ENCODE results near the gene PRR3.

PRR3 gene

DNA sequence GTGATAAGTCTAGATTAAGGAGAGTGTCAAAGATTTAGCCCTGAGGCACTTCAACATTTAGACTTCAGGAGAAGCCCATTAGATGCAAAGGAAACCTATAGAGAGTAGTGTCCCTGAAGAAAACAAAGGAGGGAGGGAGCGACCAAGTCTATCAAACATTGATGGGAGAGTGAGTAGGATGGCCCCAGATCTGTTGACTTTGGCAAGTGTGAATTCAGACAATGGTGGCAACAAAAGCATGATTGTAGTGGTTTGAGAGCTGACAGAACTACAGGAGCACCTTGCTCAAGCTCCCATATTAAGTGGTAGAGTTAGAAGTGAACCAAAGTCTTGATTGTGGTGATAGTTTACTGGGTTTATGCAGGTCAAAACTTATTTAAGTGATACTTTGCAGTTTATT lies 13.2 kb downstream of the PRR3 start (continued):
- no peak for TF ChIP-seq ZC3H10 (CRISPR knock-in tag; IDR thresholded peaks at IDR 0.05)

DNA sequence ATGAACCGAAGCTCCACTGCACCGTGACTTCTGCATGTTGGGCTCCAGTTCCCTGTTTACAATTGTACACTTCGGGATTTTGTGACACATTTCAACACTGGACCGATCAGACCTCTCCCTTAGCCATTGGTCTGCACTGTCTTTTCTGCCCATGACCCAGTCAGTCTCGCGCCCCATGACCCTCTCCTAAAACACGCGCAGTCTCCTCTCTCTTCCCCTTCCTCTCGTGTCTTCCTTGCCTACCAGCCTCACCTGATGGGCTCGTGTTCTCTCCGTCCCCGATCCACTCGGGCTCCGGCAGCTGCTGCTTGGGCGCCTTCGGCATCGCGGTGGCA lies 13.6 kb downstream of the PRR3 start:
- peak; percentile 18 for ATAC-seq
- no peak for TF ChIP-seq TCF4 (CRISPR knock-in tag; IDR thresholded peaks at IDR 0.05; ENCODE audit: borderline replicate concordance)
- no peak for TF ChIP-seq ISL1 (CRISPR knock-in tag; IDR thresholded peaks at IDR 0.05)
- TF ChIP-seq SNAI2 (CRISPR knock-in tag; IDR thresholded peaks at IDR 0.05) = no peak
- no peak for TF ChIP-seq CSDC2 (CRISPR knock-in tag; IDR thresholded peaks at IDR 0.05)
- TF ChIP-seq ARNTL (CRISPR knock-in tag; IDR thresholded peaks at IDR 0.05; ENCODE audit: borderline replicate concordance, low read depth) = no peak
- TF ChIP-seq, protein P1, sequence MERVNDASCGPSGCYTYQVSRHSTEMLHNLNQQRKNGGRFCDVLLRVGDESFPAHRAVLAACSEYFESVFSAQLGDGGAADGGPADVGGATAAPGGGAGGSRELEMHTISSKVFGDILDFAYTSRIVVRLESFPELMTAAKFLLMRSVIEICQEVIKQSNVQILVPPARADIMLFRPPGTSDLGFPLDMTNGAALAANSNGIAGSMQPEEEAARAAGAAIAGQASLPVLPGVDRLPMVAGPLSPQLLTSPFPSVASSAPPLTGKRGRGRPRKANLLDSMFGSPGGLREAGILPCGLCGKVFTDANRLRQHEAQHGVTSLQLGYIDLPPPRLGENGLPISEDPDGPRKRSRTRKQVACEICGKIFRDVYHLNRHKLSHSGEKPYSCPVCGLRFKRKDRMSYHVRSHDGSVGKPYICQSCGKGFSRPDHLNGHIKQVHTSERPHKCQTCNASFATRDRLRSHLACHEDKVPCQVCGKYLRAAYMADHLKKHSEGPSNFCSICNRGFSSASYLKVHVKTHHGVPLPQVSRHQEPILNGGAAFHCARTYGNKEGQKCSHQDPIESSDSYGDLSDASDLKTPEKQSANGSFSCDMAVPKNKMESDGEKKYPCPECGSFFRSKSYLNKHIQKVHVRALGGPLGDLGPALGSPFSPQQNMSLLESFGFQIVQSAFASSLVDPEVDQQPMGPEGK (CRISPR knock-in tag; IDR thresholded peaks at IDR 0.05; ENCODE audit: borderline replicate concordance) = no peak
- TF ChIP-seq BACH2 (CRISPR knock-in tag; IDR thresholded peaks at IDR 0.05; ENCODE audit: borderline replicate concordance) = no peak
- no peak for TF ChIP-seq ESRRG (CRISPR knock-in tag; IDR thresholded peaks at IDR 0.05)

DNA sequence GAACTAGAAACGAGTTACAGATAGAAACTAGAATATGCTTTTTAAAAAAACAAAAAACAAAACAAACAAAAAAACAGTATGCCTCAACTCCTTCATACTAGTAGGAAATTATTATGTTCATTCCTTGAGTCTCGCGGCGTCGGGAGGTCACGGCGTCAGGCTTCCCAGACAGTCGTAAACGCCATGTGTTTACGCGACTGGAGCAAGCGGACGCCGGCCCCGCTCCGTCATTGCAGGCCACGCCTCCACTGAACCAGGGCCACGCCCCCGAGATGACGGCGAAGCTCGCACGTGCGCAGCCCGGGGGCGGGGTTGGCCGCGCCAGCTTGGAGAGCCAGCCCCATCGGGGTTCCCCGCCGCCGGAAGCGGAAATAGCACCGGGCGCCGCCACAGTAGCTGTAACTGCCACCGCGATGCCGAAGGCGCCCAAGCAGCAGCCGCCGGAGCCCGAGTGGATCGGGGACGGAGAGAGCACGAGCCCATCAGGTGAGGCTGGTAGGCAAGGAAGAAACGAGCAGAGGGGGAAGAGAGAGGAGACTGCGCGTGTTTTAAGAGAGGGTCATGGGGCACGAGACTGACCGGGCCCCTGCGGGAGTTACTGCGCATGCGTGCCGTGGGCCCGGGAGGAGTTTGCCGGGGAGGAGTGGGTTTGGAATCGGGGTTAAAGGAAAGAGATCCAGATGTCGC lies 14.1 kb downstream of the PRR3 start, which contains the start of gene ABCF1:
Gene ABCF1, plus strand, starts transcription at position 368 of the 687 bp plus-strand sequence. Its CDS starts 46 bp downstream, at position 414.
- TF ChIP-seq ZC3H10 (CRISPR knock-in tag; IDR thresholded peaks at IDR 0.05) = 0 out of 2 replicates have a peak, but pooled peaks have one; percentile 16
- TF ChIP-seq TCF4 (CRISPR knock-in tag; IDR thresholded peaks at IDR 0.05; ENCODE audit: borderline replicate concordance) = no peak
- no peak for TF ChIP-seq ZFP30 (CRISPR knock-in tag; IDR thresholded peaks at IDR 0.05)
- TF ChIP-seq RARB (CRISPR knock-in tag; IDR thresholded peaks at IDR 0.05) = no peak
- TF ChIP-seq TOX (CRISPR knock-in tag; IDR thresholded peaks at IDR 0.05; ENCODE audit: borderline replicate concordance) = no peak
- TF ChIP-seq ZFP3 (CRISPR knock-in tag; IDR thresholded peaks at IDR 0.05) = no peak
- TF ChIP-seq, protein P2, sequence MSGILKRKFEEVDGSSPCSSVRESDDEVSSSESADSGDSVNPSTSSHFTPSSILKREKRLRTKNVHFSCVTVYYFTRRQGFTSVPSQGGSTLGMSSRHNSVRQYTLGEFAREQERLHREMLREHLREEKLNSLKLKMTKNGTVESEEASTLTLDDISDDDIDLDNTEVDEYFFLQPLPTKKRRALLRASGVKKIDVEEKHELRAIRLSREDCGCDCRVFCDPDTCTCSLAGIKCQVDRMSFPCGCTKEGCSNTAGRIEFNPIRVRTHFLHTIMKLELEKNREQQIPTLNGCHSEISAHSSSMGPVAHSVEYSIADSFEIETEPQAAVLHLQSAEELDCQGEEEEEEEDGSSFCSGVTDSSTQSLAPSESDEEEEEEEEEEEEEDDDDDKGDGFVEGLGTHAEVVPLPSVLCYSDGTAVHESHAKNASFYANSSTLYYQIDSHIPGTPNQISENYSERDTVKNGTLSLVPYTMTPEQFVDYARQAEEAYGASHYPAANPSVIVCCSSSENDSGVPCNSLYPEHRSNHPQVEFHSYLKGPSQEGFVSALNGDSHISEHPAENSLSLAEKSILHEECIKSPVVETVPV (CRISPR knock-in tag; IDR thresholded peaks at IDR 0.05) = no peak
- peak; percentile 92 for ATAC-seq

DNA sequence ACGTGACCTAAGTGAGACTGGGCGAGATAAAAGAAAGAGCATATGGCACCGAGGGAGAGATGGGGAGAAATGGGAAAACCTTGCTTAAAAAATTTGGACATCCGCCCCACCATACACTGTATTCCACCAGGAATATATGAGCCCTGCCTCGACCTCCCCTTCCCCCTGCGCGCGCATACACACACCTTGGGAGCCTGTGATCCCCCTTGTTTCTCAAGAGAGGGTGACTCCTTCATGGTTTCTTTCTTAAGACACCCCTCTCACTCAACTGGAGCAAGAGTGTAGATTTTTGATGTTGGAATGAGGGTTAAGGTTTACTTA lies 14.6 kb downstream of the PRR3 start:
- TF ChIP-seq, protein P3, sequence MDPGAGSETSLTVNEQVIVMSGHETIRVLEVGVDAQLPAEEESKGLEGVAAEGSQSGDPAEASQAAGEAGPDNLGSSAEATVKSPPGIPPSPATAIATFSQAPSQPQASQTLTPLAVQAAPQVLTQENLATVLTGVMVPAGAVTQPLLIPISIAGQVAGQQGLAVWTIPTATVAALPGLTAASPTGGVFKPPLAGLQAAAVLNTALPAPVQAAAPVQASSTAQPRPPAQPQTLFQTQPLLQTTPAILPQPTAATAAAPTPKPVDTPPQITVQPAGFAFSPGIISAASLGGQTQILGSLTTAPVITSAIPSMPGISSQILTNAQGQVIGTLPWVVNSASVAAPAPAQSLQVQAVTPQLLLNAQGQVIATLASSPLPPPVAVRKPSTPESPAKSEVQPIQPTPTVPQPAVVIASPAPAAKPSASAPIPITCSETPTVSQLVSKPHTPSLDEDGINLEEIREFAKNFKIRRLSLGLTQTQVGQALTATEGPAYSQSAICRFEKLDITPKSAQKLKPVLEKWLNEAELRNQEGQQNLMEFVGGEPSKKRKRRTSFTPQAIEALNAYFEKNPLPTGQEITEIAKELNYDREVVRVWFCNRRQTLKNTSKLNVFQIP (CRISPR knock-in tag; IDR thresholded peaks at IDR 0.05; ENCODE audit: borderline replicate concordance, low read depth) = no peak
- TF ChIP-seq, protein P4, sequence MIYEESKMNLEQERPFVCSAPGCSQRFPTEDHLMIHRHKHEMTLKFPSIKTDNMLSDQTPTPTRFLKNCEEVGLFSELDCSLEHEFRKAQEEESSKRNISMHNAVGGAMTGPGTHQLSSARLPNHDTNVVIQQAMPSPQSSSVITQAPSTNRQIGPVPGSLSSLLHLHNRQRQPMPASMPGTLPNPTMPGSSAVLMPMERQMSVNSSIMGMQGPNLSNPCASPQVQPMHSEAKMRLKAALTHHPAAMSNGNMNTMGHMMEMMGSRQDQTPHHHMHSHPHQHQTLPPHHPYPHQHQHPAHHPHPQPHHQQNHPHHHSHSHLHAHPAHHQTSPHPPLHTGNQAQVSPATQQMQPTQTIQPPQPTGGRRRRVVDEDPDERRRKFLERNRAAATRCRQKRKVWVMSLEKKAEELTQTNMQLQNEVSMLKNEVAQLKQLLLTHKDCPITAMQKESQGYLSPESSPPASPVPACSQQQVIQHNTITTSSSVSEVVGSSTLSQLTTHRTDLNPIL (CRISPR knock-in tag; IDR thresholded peaks at IDR 0.05; ENCODE audit: low read depth) = no peak
- TF ChIP-seq RARB (CRISPR knock-in tag; IDR thresholded peaks at IDR 0.05) (no peak), ZNF8 (CRISPR knock-in tag; IDR thresholded peaks at IDR 0.05) (no peak), ZFP30 (CRISPR knock-in tag; IDR thresholded peaks at IDR 0.05) (no peak)
- TF ChIP-seq, protein P5, sequence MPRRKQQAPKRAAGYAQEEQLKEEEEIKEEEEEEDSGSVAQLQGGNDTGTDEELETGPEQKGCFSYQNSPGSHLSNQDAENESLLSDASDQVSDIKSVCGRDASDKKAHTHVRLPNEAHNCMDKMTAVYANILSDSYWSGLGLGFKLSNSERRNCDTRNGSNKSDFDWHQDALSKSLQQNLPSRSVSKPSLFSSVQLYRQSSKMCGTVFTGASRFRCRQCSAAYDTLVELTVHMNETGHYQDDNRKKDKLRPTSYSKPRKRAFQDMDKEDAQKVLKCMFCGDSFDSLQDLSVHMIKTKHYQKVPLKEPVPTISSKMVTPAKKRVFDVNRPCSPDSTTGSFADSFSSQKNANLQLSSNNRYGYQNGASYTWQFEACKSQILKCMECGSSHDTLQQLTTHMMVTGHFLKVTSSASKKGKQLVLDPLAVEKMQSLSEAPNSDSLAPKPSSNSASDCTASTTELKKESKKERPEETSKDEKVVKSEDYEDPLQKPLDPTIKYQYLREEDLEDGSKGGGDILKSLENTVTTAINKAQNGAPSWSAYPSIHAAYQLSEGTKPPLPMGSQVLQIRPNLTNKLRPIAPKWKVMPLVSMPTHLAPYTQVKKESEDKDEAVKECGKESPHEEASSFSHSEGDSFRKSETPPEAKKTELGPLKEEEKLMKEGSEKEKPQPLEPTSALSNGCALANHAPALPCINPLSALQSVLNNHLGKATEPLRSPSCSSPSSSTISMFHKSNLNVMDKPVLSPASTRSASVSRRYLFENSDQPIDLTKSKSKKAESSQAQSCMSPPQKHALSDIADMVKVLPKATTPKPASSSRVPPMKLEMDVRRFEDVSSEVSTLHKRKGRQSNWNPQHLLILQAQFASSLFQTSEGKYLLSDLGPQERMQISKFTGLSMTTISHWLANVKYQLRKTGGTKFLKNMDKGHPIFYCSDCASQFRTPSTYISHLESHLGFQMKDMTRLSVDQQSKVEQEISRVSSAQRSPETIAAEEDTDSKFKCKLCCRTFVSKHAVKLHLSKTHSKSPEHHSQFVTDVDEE (CRISPR knock-in tag; IDR thresholded peaks at IDR 0.05) = no peak
- no peak for ATAC-seq
